Measurements from ENCODE around the gene PLCB2. TPM values are rescaled to one million over a fixed set of nuclear protein-coding genes. Genes with fewer than 3 reads are reported as not detected.

PLCB2 gene, protein sequence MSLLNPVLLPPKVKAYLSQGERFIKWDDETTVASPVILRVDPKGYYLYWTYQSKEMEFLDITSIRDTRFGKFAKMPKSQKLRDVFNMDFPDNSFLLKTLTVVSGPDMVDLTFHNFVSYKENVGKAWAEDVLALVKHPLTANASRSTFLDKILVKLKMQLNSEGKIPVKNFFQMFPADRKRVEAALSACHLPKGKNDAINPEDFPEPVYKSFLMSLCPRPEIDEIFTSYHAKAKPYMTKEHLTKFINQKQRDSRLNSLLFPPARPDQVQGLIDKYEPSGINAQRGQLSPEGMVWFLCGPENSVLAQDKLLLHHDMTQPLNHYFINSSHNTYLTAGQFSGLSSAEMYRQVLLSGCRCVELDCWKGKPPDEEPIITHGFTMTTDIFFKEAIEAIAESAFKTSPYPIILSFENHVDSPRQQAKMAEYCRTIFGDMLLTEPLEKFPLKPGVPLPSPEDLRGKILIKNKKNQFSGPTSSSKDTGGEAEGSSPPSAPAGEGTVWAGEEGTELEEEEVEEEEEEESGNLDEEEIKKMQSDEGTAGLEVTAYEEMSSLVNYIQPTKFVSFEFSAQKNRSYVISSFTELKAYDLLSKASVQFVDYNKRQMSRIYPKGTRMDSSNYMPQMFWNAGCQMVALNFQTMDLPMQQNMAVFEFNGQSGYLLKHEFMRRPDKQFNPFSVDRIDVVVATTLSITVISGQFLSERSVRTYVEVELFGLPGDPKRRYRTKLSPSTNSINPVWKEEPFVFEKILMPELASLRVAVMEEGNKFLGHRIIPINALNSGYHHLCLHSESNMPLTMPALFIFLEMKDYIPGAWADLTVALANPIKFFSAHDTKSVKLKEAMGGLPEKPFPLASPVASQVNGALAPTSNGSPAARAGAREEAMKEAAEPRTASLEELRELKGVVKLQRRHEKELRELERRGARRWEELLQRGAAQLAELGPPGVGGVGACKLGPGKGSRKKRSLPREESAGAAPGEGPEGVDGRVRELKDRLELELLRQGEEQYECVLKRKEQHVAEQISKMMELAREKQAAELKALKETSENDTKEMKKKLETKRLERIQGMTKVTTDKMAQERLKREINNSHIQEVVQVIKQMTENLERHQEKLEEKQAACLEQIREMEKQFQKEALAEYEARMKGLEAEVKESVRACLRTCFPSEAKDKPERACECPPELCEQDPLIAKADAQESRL
- polyA plus RNA-seq (2013), result 113 TPM

DNA sequence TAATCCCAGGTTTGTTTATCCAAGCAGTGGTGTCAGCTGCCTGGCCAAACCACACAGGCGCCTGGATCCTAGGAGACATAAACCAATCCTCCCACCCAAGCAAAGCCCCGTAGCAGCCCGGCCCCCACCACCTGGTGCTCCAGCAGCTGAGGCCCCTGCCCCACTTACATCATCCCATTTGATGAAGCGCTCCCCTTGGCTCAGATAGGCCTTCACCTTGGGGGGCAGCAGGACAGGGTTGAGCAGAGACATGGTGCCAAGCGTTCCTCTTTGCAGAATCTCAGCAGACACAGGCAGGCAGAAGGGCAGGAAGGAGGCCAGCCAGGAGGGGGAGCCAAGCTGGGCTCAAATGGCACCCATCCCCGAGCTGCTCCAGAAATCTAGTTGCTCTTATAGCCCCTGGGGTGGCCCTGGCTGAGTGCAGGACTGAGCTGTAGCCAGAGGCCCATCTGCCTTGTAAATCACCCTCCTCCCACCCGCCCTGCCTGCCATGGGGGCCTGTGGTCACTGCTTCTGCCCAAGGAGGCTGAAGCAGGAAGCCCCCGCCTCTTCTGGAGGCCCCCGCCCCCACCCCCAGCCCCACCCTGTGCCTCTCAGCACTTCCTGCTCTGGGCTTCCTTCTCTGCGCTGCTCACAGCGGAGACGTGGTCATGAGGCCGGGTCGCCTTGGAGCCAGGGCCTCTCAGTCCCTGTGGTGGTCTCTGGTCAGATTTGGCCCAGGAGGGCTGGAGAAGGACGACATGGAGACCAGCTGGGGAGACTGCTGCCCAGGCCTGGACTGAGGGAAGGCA is at the start of gene PLCB2:
PLCB2 (minus strand) TSS at position 515 of the 791 bp plus-strand sequence; CDS start at position 252, 263 bp downstream.
- Histone ChIP-seq H3K9me3 (ENCODE audit: control extremely low read depth in 1 of 5, control insufficient read depth in 4 of 5, insufficient read depth in 2 of 5, low read depth in 1 of 5, low read length in 4 of 5) (no peaks in the 10 kb centered on the region), H3K36me3 (ENCODE audit: control insufficient read depth in 4 of 4, insufficient read depth in 4 of 4, low read length in 3 of 4) (peaks cover 9 to 23% (median 13%) of the 10 kb centered on the region in 4 experiments), H3K27me3 (replicated peaks in 2 of 5; ENCODE audit: control insufficient read depth in 4 of 5, insufficient read depth in 5 of 5, low read length in 4 of 5) (no peaks in the 10 kb centered on the region), H3K27ac (ENCODE audit: insufficient read depth in 1 of 2, low read depth in 1 of 2, low read length in 2 of 2, poor library complexity in 1 of 2, severe bottlenecking in 2 of 2) (peak within 1 kb of the TSS; percentile 56 to 81), H3K4me1 (ENCODE audit: control extremely low read depth in 1 of 4, control insufficient read depth in 4 of 4, insufficient read depth in 4 of 4, low read length in 3 of 4) (peaks cover 4 to 64% (median 50%) of the 10 kb centered on the region in 4 experiments), H3K4me3 (ENCODE audit: control insufficient read depth in 1 of 7, extremely low read depth in 1 of 7, insufficient read depth in 4 of 7, low read depth in 2 of 7, low read length in 6 of 7) (peak within 1 kb of the TSS; percentile 53 to 92 (median 82))
- peak; percentile 77 to 87 (median 83) for DNase-seq
- 0% methylated on average over 5 of the region's 15 CpGs for WGBS (ENCODE audit: insufficient coverage)
- CTCF ChIA-PET, result interaction anchor here (0.5 to 24.3 kb wide), 11 partner anchors 12 to 169 kb away, joined by 3 to 1099 read pairs (median 5); partner anchors contain the start of genes ANKRD63, CCDC9B and INAFM2
- POLR2A ChIA-PET, result interaction anchor here (0.6 to 2.8 kb wide), 7 partner anchors 16 to 867 kb away, joined by 3 to 11 read pairs (median 4); partner anchors contain the start of gene ANKRD63

DNA sequence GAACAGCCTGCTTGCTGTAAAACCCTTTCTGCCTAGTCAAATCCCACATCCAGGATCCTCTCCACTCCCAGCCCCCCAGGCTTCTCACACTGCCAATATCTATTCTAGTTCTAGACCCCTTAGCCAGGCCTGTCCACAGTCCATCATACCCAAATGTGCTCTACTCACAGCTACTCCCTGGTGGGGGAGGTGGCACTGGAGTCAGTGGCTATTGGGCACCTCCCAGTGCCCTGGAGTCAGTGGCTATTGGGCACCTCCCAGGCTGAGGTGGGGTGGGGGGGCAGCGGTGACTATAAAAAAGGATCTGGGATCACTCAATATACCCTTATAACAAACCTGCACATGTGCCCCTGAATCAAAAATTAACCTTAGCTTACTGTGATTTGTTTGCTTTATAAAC is 49.5 kb upstream of the PLCB2 start:
- no peak for DNase-seq
- Histone ChIP-seq H3K4me3 (ENCODE audit: control insufficient read depth in 1 of 7, extremely low read depth in 1 of 7, insufficient read depth in 4 of 7, low read depth in 2 of 7, low read length in 6 of 7) (peak overlapping the region in 4 of 7 experiments; percentile 23 to 77 (median 72)), H3K9me3 (ENCODE audit: control extremely low read depth in 1 of 5, control insufficient read depth in 4 of 5, insufficient read depth in 2 of 5, low read depth in 1 of 5, low read length in 4 of 5) (no peaks in the 10 kb centered on the region), H3K27me3 (replicated peaks in 2 of 5; ENCODE audit: control insufficient read depth in 4 of 5, insufficient read depth in 5 of 5, low read length in 4 of 5) (peaks cover 0 to 2% (median 0%) of the 10 kb centered on the region in 5 experiments), H3K4me1 (ENCODE audit: control extremely low read depth in 1 of 4, control insufficient read depth in 4 of 4, insufficient read depth in 4 of 4, low read length in 3 of 4) (peaks cover 0 to 22% (median 17%) of the 10 kb centered on the region in 4 experiments), H3K27ac (ENCODE audit: insufficient read depth in 1 of 2, low read depth in 1 of 2, low read length in 2 of 2, poor library complexity in 1 of 2, severe bottlenecking in 2 of 2) (no peak overlapping the region), H3K36me3 (ENCODE audit: control insufficient read depth in 4 of 4, insufficient read depth in 4 of 4, low read length in 3 of 4) (peaks cover 0 to 4% (median 0%) of the 10 kb centered on the region in 4 experiments)
- ChIA-PET POLR2A (interaction anchor here (0.9 kb wide), 1 partner anchor 34 kb away, joined by 3 read pairs; the partner anchor contains the start of gene INAFM2), CTCF (interaction anchor here (1.0 to 10.9 kb wide), 9 partner anchors 10 to 78 kb away, joined by 3 to 139 read pairs (median 3); partner anchors contain the start of genes CCDC9B and PLCB2)
- WGBS (ENCODE audit: insufficient coverage), result no CpG with 5 or more reads among the region's 1 CpG

DNA sequence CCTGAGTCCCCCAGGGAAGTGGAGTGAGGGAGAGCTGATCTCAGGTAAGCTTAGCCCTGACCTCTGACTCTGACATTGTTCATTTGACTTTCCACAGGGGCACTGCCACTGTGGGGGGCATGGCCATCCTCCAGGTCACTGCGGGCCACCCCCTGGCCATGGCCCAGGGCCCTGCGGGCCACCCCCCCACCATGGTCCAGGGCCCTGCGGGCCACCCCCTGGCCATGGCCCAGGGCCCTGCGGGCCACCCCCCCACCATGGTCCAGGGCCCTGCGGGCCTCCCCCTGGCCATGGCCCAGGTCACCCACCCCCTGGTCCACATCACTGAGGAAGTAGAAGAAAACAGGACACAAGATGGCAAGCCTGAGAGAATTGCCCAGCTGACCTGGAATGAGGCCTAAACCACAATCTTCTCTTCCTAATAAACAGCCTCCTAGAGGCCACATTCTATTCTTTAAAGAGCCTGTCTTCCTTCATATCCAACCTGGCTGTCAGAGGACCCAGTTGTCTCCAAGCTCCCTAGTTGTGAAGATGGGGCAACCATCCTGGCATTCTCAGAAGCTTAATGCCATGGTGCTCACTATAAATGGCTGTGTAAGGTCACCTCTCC is 48.3 kb upstream of the PLCB2 start:
- Histone ChIP-seq H3K4me3 (ENCODE audit: control insufficient read depth in 1 of 7, extremely low read depth in 1 of 7, insufficient read depth in 4 of 7, low read depth in 2 of 7, low read length in 6 of 7) (no peak overlapping the region), H3K4me1 (ENCODE audit: control extremely low read depth in 1 of 4, control insufficient read depth in 4 of 4, insufficient read depth in 4 of 4, low read length in 3 of 4) (peaks cover 0 to 22% (median 18%) of the 10 kb centered on the region in 4 experiments), H3K27me3 (replicated peaks in 2 of 5; ENCODE audit: control insufficient read depth in 4 of 5, insufficient read depth in 5 of 5, low read length in 4 of 5) (peaks cover 0 to 2% (median 0%) of the 10 kb centered on the region in 5 experiments), H3K9me3 (ENCODE audit: control extremely low read depth in 1 of 5, control insufficient read depth in 4 of 5, insufficient read depth in 2 of 5, low read depth in 1 of 5, low read length in 4 of 5) (no peaks in the 10 kb centered on the region), H3K36me3 (ENCODE audit: control insufficient read depth in 4 of 4, insufficient read depth in 4 of 4, low read length in 3 of 4) (no peaks in the 10 kb centered on the region), H3K27ac (ENCODE audit: insufficient read depth in 1 of 2, low read depth in 1 of 2, low read length in 2 of 2, poor library complexity in 1 of 2, severe bottlenecking in 2 of 2) (no peak overlapping the region)
- DNase-seq, result no peak
- ChIA-PET CTCF (interaction anchor here (0.8 to 10.9 kb wide), 7 partner anchors 11 to 84 kb away, joined by 3 to 139 read pairs (median 5); partner anchors contain the start of genes CCDC9B, KNSTRN and PLCB2), POLR2A (interaction anchor here (0.9 to 1.0 kb wide), 2 partner anchors 9 to 33 kb away, joined by 3 read pairs; partner anchors contain the start of gene INAFM2)
- no CpG with 5 or more reads among the region's 5 CpGs for WGBS (ENCODE audit: insufficient coverage)

DNA sequence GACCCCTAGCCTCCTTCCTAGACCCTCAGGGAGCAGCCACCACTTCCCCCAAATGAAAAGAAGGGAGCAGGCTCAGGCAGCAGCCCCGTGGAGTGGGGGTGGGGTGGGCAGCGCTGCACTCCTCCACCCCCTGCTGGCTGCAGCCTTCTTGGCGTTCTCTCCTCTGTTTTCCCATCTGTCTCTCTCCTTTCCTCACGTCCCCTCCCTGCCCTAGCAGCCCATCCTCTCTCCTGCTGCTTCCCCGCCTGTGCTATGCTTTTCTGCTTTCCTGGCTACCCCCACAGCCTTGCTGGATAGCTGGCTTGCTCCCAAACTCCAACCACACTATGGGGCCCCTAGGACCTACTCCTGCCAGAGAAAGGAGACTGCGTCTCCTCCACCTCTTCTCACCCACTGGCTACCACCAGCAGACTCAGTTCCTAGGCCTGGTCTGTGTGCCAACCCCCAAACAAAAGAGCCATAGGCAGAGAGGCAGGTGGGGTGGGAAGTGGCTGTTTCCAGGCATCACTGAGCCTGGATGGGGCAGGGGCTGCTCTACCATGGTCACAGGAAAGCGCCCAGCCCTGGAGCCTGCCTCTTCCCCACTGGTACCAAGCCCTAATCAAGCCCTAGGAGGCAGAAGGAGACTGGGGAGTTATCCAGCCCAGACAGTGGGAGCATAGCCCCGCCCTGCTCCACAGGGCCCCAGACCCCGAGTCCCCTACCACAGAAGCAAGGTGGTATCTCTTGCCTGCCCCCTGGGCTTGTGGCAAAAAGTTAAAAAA is 46.9 kb upstream of the PLCB2 start:
- CTCF ChIA-PET, result interaction anchor here (0.8 to 10.9 kb wide), 9 partner anchors 8 to 80 kb away, joined by 3 to 139 read pairs (median 5); partner anchors contain the start of genes CCDC9B and KNSTRN
- POLR2A ChIA-PET, result no interaction called here
- 30% methylated on average over 5 of the region's 9 CpGs for WGBS (ENCODE audit: insufficient coverage)
- H3K27me3 ChIP-seq (replicated peaks in 2 of 5; ENCODE audit: control insufficient read depth in 4 of 5, insufficient read depth in 5 of 5, low read length in 4 of 5), result peaks cover 0 to 2% (median 0%) of the 10 kb centered on the region in 5 experiments
- no peaks in the 10 kb centered on the region for H3K36me3 ChIP-seq (ENCODE audit: control insufficient read depth in 4 of 4, insufficient read depth in 4 of 4, low read length in 3 of 4)
- no peaks in the 10 kb centered on the region for H3K9me3 ChIP-seq (ENCODE audit: control extremely low read depth in 1 of 5, control insufficient read depth in 4 of 5, insufficient read depth in 2 of 5, low read depth in 1 of 5, low read length in 4 of 5)
- DNase-seq, result peak; percentile 35 to 47 (median 40)
- no peak overlapping the region for H3K27ac ChIP-seq (ENCODE audit: insufficient read depth in 1 of 2, low read depth in 1 of 2, low read length in 2 of 2, poor library complexity in 1 of 2, severe bottlenecking in 2 of 2)
- H3K4me1 ChIP-seq (ENCODE audit: control extremely low read depth in 1 of 4, control insufficient read depth in 4 of 4, insufficient read depth in 4 of 4, low read length in 3 of 4), result peaks cover 0 to 26% (median 22%) of the 10 kb centered on the region in 4 experiments
- no peak overlapping the region for H3K4me3 ChIP-seq (ENCODE audit: control insufficient read depth in 1 of 7, extremely low read depth in 1 of 7, insufficient read depth in 4 of 7, low read depth in 2 of 7, low read length in 6 of 7)

DNA sequence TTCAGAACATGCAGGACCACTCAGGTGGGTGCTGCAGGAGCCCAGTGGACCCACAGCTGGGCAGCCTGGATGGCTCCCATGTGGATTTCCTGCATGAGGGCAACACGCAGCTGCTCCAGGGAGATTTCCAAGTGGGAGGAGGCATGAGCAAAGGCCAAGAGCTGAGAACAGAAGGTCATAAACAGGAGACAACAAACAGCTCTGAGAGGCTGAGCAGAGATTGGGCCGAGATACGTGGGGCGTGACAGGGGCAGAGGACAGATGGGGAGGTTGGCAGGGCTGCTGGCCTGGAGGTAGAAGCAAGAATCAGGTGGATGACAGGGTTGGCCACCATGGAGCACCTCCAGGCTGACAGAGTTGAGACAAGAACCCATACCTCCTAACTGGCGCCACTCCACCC is 46.0 kb upstream of the PLCB2 start:
- no peaks in the 10 kb centered on the region for H3K27me3 ChIP-seq (replicated peaks in 2 of 5; ENCODE audit: control insufficient read depth in 4 of 5, insufficient read depth in 5 of 5, low read length in 4 of 5)
- H3K4me1 ChIP-seq (ENCODE audit: control extremely low read depth in 1 of 4, control insufficient read depth in 4 of 4, insufficient read depth in 4 of 4, low read length in 3 of 4), result peaks cover 0 to 25% (median 18%) of the 10 kb centered on the region in 4 experiments
- no peaks in the 10 kb centered on the region for H3K36me3 ChIP-seq (ENCODE audit: control insufficient read depth in 4 of 4, insufficient read depth in 4 of 4, low read length in 3 of 4)
- no peak overlapping the region for H3K4me3 ChIP-seq (ENCODE audit: control insufficient read depth in 1 of 7, extremely low read depth in 1 of 7, insufficient read depth in 4 of 7, low read depth in 2 of 7, low read length in 6 of 7)
- H3K9me3 ChIP-seq (ENCODE audit: control extremely low read depth in 1 of 5, control insufficient read depth in 4 of 5, insufficient read depth in 2 of 5, low read depth in 1 of 5, low read length in 4 of 5), result no peaks in the 10 kb centered on the region
- CTCF ChIA-PET, result interaction anchor here (0.9 to 10.9 kb wide), 11 partner anchors 12 to 79 kb away, joined by 3 to 139 read pairs (median 4); partner anchors contain the start of gene CCDC9B
- 96% methylated on average over 4 of the region's 5 CpGs for WGBS (ENCODE audit: insufficient coverage)
- DNase-seq, result no peak
- H3K27ac ChIP-seq (ENCODE audit: insufficient read depth in 1 of 2, low read depth in 1 of 2, low read length in 2 of 2, poor library complexity in 1 of 2, severe bottlenecking in 2 of 2), result no peak overlapping the region
- POLR2A ChIA-PET, result no interaction called here
